GM12872 (cell line): ENCODE results near the gene ZCCHC4.

ENCODE experiments used
- TF ChIP-seq, protein P1 (sequence below): IDR thresholded peaks from 3 replicates; pipeline ENCODE4 v1.5.1; 2011; ENCODE audit warnings: low read depth, mild to moderate bottlenecking, low read length, moderate library complexity; ENCODE audit not compliant: insufficient read depth

Gene ZCCHC4

DNA sequence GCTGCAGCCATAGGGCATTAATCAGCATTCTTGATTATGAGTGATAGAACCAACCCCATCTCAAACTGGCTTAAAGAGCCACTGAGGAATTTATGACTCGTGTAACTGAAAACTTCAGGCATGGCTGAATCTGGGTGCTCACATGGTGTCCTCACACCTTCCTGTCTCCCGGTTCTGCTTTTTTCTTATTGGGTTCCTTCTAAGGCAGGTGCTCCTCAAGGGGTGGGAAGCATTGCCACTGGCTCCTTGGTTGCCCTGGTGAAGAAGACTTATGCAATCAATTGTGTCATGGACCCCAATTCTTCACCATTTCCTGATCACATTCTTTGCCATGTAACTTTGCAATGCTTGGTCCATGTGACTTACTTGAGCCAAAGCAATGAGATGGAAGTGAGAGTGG lies 4.3 kb upstream of the ZCCHC4 start:
- TF ChIP-seq, protein P1, sequence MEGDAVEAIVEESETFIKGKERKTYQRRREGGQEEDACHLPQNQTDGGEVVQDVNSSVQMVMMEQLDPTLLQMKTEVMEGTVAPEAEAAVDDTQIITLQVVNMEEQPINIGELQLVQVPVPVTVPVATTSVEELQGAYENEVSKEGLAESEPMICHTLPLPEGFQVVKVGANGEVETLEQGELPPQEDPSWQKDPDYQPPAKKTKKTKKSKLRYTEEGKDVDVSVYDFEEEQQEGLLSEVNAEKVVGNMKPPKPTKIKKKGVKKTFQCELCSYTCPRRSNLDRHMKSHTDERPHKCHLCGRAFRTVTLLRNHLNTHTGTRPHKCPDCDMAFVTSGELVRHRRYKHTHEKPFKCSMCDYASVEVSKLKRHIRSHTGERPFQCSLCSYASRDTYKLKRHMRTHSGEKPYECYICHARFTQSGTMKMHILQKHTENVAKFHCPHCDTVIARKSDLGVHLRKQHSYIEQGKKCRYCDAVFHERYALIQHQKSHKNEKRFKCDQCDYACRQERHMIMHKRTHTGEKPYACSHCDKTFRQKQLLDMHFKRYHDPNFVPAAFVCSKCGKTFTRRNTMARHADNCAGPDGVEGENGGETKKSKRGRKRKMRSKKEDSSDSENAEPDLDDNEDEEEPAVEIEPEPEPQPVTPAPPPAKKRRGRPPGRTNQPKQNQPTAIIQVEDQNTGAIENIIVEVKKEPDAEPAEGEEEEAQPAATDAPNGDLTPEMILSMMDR, result no peak

DNA sequence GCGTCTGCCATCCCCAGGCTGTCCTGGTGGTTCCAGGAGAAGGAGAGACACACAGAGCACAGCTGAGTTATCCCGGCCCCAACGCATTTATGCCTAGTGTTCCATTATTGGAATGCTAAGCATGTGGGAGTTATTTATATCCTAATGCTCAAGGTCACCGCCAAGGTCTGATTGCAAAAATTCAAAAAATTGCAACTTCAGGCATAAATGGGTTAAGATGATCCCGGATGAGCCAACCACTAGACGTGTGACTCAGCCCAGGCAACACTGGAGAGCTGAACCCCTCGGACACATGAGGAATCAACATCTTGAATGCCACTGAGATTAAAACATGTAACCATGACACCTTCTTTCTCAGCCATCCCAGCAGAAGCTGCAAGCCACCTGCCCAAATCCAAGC lies 3.8 kb upstream of the ZCCHC4 start:
- TF ChIP-seq, protein P1, result no peak

DNA sequence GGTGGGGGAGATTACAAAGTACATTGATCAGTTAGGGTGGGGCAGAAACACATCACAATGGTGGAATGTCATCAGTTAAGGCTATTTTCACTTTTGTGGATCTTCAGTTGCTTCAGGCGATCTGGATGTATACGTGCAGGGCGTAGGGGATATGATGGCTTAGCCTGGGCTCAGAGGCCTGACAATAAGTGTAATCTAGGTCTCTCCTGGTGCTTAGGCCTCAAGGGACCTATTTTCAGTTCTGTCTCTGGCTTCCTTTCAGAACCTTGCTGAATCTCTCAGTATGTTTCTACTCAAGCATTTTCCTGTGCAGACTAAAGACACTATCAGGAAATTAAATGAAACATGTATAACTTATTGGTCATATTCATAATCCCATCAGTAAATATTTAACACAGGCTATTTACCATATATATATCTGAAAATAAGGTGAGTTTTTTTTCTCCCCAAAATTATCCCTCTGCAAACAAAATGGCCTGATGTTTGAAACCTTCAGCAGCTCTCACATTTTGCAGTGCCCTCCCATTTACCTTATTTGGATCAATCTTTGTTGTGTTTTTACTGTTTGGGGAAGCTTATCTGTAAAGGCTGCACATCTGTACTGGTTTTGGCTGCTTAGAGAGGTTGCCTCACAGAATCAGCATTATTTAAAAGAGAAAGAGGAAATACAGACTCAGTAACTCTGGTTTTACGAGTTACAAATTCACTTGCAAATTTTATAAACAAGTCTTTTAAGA lies 2.3 kb upstream of the ZCCHC4 start:
- TF ChIP-seq, protein P1, result no peak

DNA sequence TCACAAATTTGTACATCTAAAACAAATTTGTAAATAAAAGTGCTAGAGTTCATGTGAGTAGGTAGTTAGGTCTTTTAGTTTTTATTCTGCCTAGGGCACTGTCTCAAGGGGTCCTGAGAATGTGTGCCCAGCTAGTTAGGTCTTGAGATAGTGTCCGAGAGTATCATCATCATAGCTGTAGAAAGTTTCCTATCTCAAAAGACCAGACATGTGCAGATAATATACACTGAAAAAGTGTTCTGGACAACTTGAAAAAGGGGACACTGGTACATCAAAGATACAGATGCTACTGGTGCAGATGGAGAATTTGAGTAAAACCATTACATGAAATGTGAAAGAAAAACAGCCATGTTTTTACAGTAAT lies 1.8 kb upstream of the ZCCHC4 start:
- TF ChIP-seq, protein P1, result no peak

DNA sequence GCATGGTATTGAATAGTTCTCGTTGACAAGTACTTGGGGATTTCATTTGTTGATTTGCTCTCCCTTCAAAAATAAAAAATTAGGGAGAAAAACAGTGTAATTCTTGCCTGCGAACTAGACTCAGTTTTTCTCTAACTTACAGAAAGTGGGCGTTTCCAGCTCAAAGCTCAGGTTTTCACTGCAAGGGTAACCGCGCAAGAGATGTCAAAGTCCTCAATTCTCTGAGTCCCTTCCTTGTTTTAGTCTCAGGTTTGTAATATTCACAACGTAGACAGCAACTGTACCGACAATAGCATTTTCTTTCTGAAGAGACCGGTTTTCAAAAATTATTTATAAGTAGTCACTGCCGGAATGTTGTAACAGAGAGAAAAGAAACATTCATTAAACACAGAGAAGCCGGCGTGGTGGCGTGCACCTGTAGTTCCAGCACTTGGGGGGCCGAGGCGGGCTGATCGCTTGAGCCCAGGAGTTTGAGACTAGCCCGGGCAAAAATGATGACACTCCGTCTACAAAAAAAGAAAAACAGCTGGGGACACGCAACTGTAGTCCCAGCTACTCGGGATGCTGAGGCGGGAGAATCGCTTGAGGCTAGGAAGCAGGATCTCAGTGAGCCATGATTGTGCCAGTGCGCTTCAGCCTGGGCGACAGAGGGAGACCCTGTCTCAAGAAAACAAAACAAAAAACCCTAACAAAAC lies 774 bp downstream of the ZCCHC4 start:
- TF ChIP-seq, protein P1, result no peak

DNA sequence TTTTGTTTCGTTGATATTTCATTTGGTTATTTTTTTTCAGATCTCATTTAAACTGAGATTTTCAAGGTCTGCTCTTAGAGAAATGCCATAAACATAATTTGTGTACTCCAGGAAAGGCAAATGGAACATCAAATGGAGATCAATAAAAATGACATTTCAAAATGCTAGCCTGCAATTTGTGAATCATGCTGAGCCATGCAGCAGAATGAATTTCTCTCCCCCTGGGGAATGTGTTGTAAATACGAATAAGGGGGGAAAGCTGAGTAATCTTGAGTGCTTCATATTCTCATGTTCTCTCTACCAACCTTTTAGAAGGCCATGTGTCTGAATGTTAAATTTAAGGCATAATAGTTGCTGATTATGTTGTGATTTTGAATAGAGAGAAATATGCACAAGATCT lies 7.8 kb downstream of the ZCCHC4 start:
- TF ChIP-seq, protein P1, result no peak

DNA sequence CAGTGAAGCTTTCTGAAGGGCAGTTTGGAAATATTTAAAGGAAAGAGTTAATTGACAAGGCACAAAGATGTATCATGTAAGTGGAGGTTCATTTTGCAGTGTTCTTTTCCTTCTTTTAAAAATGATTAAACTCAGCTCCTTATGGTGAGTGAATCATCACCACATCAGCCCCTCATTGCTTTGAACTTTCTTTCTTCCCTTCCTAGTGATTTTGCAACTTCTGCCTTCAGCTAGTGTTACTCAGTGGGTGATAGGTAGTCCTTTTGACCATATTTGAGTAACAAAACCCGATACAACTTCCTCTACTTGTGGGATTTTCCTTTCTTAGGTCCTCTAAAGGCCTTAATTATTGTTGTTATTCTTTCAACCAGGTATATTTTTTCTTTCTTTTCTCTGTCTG lies 8.2 kb downstream of the ZCCHC4 start:
- TF ChIP-seq, protein P1, result no peak
